ENCODE data around the gene PLCXD1.
"Not testable (repeated sequence)": the region's sequence is repeated elsewhere in the genome, so short reads cannot be mapped to it uniquely, and the experiment has no call there.

Gene PLCXD1

GRCh38 chrX:281166-281999 lies at the start of gene PLCXD1:
TSS of gene PLCXD1 (plus strand) at chrX:281381. CDS start at chrX:284188, 2,807 bp downstream.
- DNase-seq = no peak

- not testable (repeated sequence) for DNase-seq
Observed at GRCh38 chrX:231637-232277, 49.4 kb upstream of the PLCXD1 start.

GRCh38 chrX:232278-232655 lies 48.9 kb upstream of the PLCXD1 start:
- not testable (repeated sequence) for DNase-seq

- DNase-seq = not testable (repeated sequence)
Observed at GRCh38 chrX:236201-236600, 45.0 kb upstream of the PLCXD1 start.

GRCh38 chrX:250965-251364 lies 30.2 kb upstream of the PLCXD1 start:
- DNase-seq = no peak

GRCh38 chrX:251396-252243 lies 29.6 kb upstream of the PLCXD1 start:
- not testable (repeated sequence) for DNase-seq

GRCh38 chrX:252244-252956 lies 28.8 kb upstream of the PLCXD1 start:
- no peak for DNase-seq

GRCh38 chrX:252957-253291 lies 28.3 kb upstream of the PLCXD1 start:
- no peak for DNase-seq

GRCh38 chrX:253451-254297 lies 27.5 kb upstream of the PLCXD1 start:
- no peak for DNase-seq

- no peak for DNase-seq
Observed at GRCh38 chrX:254630-255215, 26.5 kb upstream of the PLCXD1 start.

- no peak for DNase-seq
Observed at GRCh38 chrX:255923-256331, 25.3 kb upstream of the PLCXD1 start.

- not testable (repeated sequence) for DNase-seq
Observed at GRCh38 chrX:257054-257453, 24.1 kb upstream of the PLCXD1 start.

- DNase-seq = no peak
Observed at GRCh38 chrX:257681-258289, 23.4 kb upstream of the PLCXD1 start.

GRCh38 chrX:258291-259040 lies 22.7 kb upstream of the PLCXD1 start:
- no peak for DNase-seq

- no peak for DNase-seq
Observed at GRCh38 chrX:259692-260355, 21.4 kb upstream of the PLCXD1 start.

- no peak for DNase-seq
Observed at GRCh38 chrX:261167-261918, 19.8 kb upstream of the PLCXD1 start.

GRCh38 chrX:261919-262352 lies 19.2 kb upstream of the PLCXD1 start:
- no peak for DNase-seq

GRCh38 chrX:262381-262909 lies 18.7 kb upstream of the PLCXD1 start:
- no peak for DNase-seq

GRCh38 chrX:264006-264405 lies 17.2 kb upstream of the PLCXD1 start:
- DNase-seq = not testable (repeated sequence)
